Retinal pigment epithelial cell (primary cell): ENCODE data around the gene EMP1.

Experiments used
- DNase-seq: peaks from one replicate; pipeline ENCODE4 v3.0.0-alpha.2; 2010; ENCODE audit warnings: low read depth
- H3K4me3 ChIP-seq: 2 replicates; pipeline ENCODE4 v1.5.1; 2011; ENCODE audit warnings: mild to moderate bottlenecking, low read length, control low read depth, moderate library complexity
- TF ChIP-seq, protein P1 (sequence below): conservative IDR thresholded peaks from 2 replicates; pipeline ENCODE4 v1.5.1; 2011; ENCODE audit warnings: low read depth, low read length, control low read depth, inconsistent platforms

EMP1 gene

DNA sequence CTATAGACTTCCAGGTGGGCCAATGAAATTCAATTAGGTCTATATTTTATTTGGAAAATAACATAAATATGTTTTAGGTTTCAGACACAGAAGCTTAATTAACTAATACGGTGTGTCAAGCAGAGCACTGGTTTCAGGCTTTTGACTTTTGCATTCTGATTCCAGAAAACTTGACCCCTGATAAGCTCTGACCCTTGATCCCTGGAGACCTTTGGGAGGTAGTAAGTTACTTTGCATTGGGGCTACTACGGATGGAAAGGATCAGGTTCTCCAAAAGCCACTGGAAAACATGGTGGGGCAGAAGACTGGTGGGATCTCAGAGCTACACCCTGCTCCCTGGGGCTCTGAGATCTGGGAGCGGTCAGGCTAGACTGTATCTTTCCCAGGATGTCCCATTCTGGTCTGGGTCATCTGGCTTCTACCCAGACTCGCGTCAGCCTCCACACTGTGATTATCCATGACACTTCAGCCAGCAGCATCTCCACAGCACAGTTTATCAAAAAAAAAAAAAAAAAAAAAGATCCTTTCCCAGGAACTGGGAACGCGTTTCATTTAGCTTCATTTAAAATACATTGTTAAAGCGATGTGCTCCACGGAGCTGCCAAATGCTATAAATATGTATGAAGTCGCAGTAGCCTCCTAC, 17.8 kb upstream of the EMP1 start:
- H3K4me3 ChIP-seq, result no peak overlapping the region
- DNase-seq, result no peak
- TF ChIP-seq, protein P1, sequence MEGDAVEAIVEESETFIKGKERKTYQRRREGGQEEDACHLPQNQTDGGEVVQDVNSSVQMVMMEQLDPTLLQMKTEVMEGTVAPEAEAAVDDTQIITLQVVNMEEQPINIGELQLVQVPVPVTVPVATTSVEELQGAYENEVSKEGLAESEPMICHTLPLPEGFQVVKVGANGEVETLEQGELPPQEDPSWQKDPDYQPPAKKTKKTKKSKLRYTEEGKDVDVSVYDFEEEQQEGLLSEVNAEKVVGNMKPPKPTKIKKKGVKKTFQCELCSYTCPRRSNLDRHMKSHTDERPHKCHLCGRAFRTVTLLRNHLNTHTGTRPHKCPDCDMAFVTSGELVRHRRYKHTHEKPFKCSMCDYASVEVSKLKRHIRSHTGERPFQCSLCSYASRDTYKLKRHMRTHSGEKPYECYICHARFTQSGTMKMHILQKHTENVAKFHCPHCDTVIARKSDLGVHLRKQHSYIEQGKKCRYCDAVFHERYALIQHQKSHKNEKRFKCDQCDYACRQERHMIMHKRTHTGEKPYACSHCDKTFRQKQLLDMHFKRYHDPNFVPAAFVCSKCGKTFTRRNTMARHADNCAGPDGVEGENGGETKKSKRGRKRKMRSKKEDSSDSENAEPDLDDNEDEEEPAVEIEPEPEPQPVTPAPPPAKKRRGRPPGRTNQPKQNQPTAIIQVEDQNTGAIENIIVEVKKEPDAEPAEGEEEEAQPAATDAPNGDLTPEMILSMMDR, result no peak

DNA sequence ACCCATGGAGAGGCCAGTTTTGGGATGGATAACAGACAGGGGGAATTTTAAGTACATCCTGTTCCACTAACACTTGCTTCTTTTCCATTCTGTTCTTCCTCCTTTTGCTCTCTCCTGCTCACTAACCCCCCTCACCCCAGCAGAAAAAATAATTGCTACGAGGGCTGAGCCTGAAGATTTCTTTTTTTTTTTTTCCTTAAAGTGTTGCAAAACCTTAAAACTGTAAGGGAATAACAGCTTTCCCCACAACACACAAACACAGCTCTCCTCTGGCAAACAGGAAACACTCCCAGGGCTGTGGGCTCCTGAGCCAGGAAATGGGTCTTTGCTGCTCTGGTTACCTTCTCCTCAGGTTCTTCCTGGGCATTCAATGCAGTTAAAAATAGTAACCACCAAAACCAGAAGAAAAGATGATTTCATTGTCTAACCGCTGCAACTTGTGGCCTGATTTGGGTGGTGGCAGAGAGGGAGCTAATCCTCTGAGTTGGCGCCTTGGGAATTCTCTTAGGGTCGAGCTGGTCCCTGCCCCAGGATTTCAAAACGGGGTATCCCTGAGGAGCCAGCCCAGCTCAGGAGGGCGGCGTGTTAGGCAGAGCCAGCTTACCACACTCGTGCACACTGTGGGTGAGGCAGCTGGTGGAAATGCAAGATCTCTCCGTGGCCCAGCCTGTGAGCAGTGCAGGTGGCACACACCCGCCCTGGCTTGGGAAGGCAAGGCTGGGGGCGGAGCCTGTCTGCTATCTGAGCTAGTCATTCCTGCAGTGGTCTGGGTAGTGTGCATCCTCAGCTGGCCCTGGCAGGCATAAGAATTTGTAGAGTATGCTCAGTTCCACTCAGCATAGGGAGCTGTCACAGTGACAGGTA, 17.1 kb upstream of the EMP1 start:
- no peak for DNase-seq
- H3K4me3 ChIP-seq, result peak overlapping the region; percentile 29
- TF ChIP-seq, protein P1, result no peak

DNA sequence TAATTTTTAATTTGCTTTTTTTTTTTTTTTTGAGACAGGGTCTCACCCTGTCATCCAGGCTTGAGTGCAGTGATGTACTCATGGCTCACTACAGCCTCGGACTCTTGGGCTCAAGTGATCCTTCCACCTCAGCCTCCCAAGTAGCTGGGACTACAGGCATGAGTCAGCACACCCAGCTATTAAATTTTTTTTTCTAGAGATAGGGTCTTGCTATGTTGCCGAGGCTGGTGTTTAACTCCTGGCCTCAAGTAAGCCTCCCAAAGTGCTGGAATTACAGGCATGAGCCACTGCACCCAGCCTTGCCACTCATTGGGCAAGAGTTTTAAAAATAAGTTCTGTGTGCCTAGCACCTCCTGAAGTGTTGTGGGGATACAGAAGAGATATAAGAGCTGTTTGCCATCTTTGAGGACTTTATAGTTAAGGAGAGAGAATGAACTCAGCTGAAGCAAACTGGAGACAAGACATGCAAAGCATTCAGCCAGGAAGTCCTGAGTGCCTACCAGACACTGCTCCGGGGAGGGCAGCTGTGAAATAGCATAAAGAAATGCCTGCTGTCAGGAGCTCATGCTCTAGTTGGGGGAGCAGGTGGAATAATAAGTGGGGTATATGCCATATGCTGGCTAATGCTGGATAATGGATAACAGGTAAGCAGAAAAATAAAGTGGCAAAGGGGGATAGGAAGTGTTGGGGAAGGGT, 15.0 kb upstream of the EMP1 start:
- DNase-seq, result no peak
- TF ChIP-seq, protein P1, result no peak
- H3K4me3 ChIP-seq, result no peak overlapping the region

DNA sequence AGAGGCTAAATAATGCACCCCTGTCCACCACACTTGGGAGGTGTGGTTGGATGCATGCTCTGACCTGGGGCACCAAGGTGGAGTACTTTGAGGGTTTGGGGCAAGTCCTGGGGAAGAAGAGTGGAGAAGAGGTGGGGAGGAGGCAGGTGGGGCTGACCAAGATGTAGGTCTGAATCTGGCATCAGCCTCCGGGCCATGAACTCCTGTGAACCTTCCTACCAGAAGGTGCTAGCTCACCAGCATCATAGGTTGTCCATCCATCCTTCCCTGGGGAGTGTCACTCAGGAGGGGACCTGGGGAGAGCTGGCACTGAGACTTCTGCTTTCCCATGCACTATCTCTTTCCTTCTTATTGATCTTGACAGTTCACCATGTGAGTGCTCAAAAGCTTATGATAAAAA, 13.6 kb upstream of the EMP1 start:
- no peak overlapping the region for H3K4me3 ChIP-seq
- DNase-seq, result no peak
- TF ChIP-seq, protein P1, result no peak

DNA sequence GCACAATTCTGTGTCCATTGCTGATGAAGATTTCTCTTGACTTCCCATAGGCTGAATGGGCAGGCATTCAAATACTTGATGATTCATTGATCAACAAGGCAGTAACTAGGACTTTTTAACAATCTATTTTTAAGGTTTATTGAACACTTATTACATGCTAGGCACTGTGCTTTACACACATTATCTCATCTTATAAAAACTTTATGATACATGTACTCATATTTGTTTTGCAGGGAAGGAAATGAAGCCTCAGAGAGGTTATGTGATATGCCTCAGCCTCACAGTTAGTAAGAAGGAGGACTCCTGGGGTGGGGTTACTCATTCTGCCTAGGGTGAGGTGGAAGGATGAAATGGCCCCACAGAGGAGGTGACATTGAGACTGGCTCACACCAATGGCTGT, 12.9 kb upstream of the EMP1 start:
- TF ChIP-seq, protein P1, result no peak
- no peak for DNase-seq
- no peak overlapping the region for H3K4me3 ChIP-seq

DNA sequence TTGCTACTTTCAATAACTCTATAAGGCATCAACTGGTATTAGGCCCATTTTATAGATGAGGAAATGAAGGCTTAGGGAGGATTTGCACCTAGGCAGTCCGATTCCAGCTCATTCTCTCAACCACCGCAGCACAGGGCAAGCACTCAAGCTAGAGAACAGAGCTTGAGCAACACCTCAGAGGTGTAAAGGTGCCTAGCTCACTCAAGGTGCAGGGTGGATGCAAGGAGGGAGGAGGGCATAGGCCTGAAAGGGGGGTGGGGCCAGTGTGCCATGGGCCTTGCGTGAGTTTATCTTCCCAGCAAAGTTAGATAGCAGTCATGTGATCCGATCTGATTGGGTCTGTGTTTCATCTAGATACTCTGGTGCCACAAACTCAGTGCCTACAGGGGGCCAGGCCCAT, 10.2 kb upstream of the EMP1 start:
- no peak overlapping the region for H3K4me3 ChIP-seq
- TF ChIP-seq, protein P1, result no peak
- DNase-seq, result no peak

DNA sequence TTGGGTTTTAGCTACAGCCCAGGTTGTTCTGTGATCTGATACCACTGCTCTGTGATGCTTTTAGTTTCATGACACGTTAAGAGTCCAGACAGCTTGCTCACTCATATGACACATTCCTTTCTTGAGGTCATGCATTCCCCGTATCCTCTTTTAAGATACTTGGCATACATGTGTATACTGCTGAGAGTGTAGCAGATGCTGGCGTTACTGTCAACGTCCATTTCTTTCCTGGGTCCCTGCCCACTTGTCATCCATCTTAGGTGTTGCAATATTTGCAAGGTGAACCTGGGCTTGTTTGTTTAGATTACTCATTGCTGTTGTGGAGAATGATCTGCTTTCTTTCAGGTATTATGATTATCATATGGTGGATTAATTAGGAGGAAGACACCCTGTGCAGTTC, 9.1 kb upstream of the EMP1 start:
- H3K4me3 ChIP-seq, result no peak overlapping the region
- TF ChIP-seq, protein P1, result no peak
- no peak for DNase-seq
